Skin epidermis (tissue), 12 donors: Measurements from ENCODE around the gene GDI1.

Experiments used
- H3K27ac ChIP-seq, 21 experiments: fragments of 200-600 bp; sonication (generic) in 11 of 21; one replicate each; pipeline ENCODE4 v1.5.0; 2020; ENCODE audit warnings: mild to moderate bottlenecking in 3 of 21, inconsistent platforms in 2 of 21, moderate library complexity in 2 of 21
- H3K4me3 ChIP-seq, 7 experiments: fragments of 200-600 bp; sonication (generic) in 2 of 7; one replicate each; pipeline ENCODE4 v1.5.0; 2020; ENCODE audit warnings: inconsistent platforms in 2 of 7, mild to moderate bottlenecking in 2 of 7, moderate library complexity in 1 of 7

The GDI1 gene

DNA sequence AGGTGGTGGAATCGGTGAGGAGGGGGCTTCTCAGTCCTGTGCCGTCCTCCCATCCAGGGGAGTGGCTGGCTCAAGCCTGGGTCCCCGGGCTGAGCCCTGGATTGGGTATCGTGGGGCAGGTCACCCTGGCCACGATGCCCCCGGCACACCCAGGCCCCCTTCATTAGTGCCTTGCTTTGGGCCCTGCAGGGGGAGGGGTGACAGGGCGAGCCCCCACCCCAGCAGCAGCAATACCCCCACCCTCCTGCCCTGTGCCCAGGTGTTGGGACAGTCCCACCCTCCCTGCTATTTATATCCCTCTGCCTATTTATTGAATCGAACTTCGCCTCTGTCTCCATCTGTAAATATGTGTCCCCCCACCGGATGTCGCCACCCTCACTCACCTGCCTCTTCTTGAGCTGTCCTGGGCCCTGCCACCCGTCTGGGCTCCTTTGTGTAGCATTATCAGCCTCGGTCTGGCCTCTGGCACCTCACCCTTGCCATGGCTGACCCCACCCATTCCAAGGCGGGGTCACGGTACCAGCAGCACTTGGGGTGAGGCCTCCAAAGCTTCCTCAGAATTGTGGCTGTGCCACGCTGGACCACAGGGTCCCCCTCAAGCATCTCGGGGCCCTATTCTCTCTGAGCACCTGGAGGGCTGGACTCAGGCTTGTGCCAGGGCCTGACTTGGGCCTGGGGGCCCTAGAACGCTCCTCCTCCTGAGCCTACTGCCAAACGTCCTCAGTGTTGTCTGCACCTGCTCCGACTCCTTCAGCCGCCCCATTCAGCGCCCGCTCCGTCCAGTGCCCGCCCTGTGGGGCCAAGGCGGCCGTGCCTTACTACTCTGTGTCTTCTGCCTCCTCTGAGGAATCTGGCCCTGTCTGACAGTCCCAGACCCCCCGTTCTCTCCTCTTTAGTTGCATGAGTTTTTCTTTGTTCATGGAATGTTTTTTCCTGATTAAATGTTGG is 36.0 kb downstream of the GDI1 start:
- Histone ChIP-seq H3K4me3 (no peak overlapping the region), H3K27ac (no peak overlapping the region)

- Histone ChIP-seq H3K27ac (no peak overlapping the region), H3K4me3 (no peak overlapping the region)
These were observed 36.7 kb downstream of the GDI1 start for GRCh38 chrX:154473683-154474082.

- H3K4me3 ChIP-seq: no peak overlapping the region
- H3K27ac ChIP-seq: no peak overlapping the region
These were observed 39.9 kb downstream of the GDI1 start for GRCh38 chrX:154476821-154477220.

DNA sequence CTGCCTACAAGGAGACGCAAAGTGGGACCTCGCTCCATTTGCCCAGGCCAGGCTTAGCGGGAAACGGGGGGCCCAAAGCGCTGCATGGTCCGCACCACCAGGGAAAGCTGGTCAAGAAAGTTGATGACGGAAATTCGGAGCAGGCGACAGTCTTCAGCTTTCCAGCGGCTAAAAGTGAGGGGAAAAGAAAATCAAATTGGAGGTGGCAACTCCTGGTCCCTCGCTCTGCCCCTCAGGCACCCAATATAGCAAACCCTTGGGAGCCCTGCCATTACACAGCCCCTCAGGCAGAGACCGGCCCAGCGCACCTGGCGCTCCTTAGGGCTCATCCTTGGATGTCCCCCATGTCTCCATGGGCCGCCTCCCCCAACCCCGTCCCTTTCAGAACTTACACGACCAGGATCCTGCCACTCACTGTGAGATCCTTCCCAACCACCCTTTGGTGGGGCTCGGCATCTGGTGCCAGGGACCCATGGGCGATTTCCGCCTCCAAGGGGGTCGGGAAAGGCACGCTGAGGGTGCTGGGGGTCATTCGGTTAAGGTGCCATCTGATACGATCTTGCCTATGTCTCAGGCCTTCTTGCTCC is 41.0 kb downstream of the GDI1 start:
- H3K27ac ChIP-seq: peak overlapping the region in 18 of 21 experiments; percentile 6 to 88 (median 72)
- H3K4me3 ChIP-seq: peak overlapping the region; percentile 23 to 57 (median 52)

DNA sequence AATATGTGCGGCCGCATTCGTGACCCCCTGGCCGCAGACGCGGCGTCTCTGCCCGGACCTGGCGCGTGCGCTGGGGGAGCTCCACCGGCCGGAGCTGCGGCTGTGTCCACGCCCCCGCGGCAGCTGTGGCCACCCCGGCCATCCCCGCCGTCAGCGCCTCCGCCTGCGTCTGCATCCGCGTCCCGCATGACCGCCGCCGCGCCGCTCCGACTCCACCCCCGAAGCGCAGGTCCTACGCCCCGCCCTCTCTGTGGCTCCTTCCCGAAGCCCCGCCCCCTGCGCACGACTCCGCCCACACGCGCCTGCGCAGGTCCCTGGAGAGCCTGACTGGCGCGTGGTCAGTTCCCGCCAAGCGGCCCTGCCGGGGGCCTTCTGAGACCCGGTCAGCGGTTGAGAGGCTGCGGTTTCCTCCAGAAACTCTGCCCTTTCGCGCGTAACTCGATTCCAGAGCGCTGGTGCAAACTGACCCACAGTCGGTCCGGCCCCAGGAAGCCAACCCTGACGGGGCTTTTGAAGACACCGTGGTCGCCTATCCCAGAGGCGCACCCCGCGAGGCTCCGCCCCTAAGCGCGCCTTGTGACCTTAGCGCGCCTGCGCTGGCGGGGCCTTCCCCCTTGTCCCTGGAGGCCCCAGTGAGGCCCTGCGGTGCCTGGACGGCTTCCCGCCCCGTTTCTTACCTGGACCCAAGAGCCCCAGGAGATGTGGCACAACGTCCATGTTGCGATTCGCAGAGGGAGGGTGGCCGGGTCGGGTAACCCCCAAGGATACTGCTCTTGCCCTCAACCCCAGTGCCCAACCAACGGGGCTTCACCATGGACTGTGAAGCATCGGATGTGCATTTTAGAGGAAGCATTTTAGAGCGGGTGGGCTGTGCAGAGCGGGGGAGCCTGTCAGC is 42.0 kb downstream of the GDI1 start, which contains the start of gene LAGE3:
Gene LAGE3 (minus strand): TSS at position 554 of the 895 bp plus-strand sequence. CDS start 366 bp downstream, at position 188.
- H3K4me3 ChIP-seq: peak within 1 kb of the TSS; percentile 23 to 57 (median 52)
- peak within 1 kb of the TSS in 20 of 21 experiments; percentile 49 to 88 (median 72) for H3K27ac ChIP-seq

DNA sequence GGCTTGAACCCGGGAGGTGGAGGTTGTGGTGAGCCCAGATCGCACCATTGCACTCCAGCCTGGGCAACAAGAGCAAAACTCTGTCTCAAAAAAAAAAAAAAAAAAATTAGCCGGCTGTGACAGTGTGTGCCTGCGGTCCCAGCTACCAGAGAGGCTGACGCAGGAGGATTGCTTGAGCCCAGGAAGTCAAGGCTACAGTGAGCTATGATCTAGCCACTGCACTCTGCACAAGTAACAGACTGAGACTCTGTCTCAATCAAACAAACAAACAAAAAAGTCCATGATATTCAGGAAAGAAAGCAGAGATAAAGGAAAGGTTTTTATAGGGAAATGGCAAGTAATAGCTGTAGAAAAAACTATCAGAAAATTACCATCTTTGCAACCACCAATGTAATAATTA is 44.2 kb downstream of the GDI1 start:
- Histone ChIP-seq H3K27ac (no peak overlapping the region), H3K4me3 (no peak overlapping the region)

DNA sequence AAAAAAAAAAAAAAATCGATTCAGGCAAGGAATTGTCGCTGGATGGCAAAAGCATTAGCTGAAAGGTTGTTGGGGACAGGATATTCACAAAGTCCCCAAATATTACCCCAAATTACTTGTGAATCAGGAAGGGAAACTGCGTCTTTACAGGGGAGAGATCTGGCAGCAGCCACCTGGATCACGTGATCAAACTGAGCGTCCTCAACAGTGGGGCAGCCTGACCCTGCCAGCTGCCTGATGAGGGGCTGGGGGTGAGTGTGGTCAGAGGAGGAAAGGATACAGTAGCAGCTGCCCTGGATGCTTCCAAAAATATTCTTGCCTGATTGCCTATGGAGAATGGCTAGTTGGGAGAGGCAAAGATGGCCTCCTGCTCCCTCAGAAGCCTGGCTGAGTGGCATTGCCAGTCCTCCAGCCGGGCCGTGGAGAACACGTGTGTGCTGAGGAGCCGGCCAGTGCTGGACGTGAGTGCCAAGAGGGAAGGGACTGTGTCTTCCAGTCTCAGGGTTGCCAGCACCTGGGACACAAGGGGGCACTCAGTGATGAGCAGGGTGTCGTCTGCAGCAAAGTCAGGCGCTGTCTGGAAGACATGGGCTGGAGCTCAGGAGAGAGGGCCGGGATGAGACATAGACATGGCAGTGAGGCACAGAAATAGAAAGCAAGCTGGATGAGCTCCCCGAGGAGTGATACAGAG is 45.1 kb downstream of the GDI1 start:
- Histone ChIP-seq H3K4me3 (no peak overlapping the region), H3K27ac (no peak overlapping the region)

GRCh38 chrX:154482786-154483185 is 45.8 kb downstream of the GDI1 start:
- Histone ChIP-seq H3K27ac (no peak overlapping the region), H3K4me3 (no peak overlapping the region)

DNA sequence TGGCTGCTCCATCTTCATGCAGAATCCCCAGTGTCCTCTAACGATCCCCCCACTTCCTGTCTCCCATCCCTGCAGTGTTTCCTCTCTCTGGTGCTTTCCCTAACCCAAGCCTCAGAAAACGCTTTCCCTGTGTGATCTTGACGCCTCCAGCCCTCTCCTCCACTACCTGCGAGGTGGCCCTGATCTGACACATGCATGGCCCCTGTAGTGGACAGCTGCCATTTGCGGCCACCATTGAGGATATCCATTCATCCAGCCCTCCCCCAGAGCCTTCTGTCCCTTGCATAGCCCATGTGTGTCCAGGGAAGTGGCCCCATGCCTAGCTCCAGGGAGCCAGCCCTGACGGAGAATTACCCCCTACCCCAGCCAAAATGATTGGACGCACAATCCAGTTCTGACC is 46.4 kb downstream of the GDI1 start:
- Histone ChIP-seq H3K4me3 (no peak overlapping the region), H3K27ac (no peak overlapping the region)

GRCh38 chrX:154484255-154485149 is 47.5 kb downstream of the GDI1 start:
- peak overlapping the region in 1 of 21 experiments; percentile 1 for H3K27ac ChIP-seq

DNA sequence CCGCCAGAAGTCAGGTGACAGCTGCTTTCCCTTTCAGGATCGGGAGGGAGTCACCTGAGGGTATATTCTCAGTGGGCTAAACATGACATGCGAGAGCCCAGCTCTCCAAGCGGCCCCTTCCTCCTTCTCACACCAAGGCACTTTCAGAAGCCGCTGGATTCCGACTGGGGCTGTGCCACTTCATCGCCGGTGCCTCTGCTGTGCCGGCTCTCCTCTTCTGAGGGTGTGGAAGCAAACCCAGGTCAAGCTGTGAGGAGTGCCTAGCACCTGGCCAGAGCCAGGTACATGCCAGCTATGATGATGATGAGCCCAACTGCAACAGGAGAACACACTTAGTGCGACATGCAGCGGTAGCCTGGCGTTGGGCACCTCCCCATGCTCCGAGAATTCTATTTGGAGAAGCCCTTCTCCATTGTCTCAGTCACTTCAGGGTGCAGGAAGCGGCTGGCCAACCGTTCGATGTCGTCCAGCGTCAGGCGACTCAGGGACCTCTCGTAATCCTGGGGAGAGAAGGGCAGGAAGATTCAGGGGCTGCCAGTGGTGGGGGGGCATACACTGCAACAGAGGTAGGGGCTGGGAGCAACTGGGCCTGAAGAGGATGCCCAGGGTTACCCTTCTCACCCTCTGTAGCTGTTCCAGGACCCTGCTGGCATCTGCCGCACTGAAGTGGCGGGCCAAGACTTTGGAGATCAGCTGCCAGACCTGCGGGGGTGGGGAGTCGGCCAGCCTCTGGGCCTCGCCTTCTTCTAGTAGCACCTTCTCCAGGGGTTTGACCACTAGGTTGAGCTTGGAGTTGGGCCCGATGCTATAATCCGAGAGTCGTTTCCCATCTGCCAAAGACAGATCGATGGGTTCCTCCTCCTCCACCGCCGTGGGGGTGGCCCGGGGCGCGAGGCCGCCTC is 48.4 kb downstream of the GDI1 start:
- peak overlapping the region; percentile 22 to 91 (median 81) for H3K27ac ChIP-seq
- H3K4me3 ChIP-seq: peak overlapping the region; percentile 52 to 65 (median 58)

More at GRCh38 chrX:154484255-154485149, 47.5 kb downstream of the GDI1 start:
- no peak overlapping the region for H3K4me3 ChIP-seq

GRCh38 chrX:154486052-154486395 is 49.1 kb downstream of the GDI1 start:
- Histone ChIP-seq H3K27ac (peak overlapping the region; percentile 22 to 91 (median 81)), H3K4me3 (peak overlapping the region; percentile 52 to 65 (median 58))

DNA sequence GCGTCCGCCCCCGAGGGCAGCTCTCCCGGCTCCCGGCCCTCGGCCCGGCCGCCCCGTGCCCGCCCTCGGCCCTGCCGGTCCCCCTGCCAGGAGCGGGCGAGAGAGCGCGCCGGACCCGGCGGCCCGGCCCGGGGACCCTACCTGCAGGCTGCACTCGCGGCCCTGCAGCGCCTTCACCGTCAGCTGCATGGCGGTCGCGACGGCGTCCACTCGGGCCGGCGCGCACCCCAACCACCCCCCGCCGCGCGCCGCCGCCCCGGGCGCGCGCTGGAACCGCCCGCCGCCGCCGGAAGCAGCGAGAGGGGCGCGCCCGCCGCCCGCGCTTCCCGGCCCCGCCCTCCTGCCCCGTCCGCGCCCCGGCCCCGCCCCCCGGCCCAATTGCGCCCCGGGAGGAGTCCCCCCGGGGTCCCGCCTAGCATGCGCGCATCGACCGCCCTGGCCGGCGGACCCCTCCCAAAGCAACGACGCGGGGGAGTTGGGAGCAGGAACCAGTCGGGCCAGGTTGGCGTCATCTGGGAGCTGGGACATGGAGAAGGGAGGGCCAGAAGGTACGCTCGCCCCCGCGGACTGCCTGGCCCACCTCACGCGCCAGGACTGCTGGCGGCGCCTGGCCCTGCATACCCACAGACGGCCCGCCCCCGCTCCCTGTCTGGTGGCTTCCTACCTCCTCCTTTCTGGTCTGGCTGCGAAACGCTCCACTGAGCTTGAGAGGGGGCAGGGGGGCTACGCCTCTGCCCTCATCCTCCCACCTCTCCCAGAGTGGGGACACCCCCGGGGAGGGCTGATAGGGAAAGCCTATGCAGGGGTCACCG is 49.6 kb downstream of the GDI1 start, which contains the start of gene UBL4A:
Gene UBL4A (minus strand): TSS at position 220 of the 812 bp plus-strand sequence. CDS start 31 bp downstream, at position 189.
- Histone ChIP-seq H3K4me3 (peak within 1 kb of the TSS; percentile 52 to 65 (median 58)), H3K27ac (peak within 1 kb of the TSS; percentile 22 to 91 (median 81))

GRCh38 chrX:154487518-154488290 is 50.8 kb downstream of the GDI1 start:
- Histone ChIP-seq H3K4me3 (no peak overlapping the region), H3K27ac (peak overlapping the region in 9 of 21 experiments; percentile 55 to 89 (median 76))

- Histone ChIP-seq H3K27ac (peak overlapping the region in 2 of 21 experiments; percentile 96 to 98), H3K4me3 (no peak overlapping the region)
These were observed 51.6 kb downstream of the GDI1 start for GRCh38 chrX:154488336-154489075.
